OCI-LY3 (cell line): ENCODE measurements around the gene GDPGP1.

ENCODE experiments used
- CTCF ChIP-seq: fragments of 200-600, 300-600 bp; sonication (generic); IDR thresholded peaks from 2 replicates; pipeline ENCODE4 v1.5.1; 2014; ENCODE audit warnings: antibody characterized with exemption, low read length, low read depth
- EZH2phosphoT487 ChIP-seq: fragments of 200-600 bp; shearing (Covaris generic); IDR thresholded peaks from 2 replicates; pipeline ENCODE4 v1.6.1; 2018; ENCODE audit warnings: antibody characterized with exemption, mixed run types, low read depth

- TF ChIP-seq CTCF (no peak; the same call in none of the 2 replicates), EZH2phosphoT487 (no peak)
These were observed 1.0 kb upstream of the GDPGP1 start for GRCh38 chr15:90232941-90233386.
